Endometrial microvascular endothelial cells (primary cell): ENCODE measurements around the gene ST3GAL2. TPM values are rescaled to one million over a fixed set of nuclear protein-coding genes. Genes with fewer than 3 reads are reported as not detected.
"Not testable (repeated sequence)": the region's sequence is repeated elsewhere in the genome, so short reads cannot be mapped to it uniquely, and the experiment has no call there.

Experiments
- in situ Hi-C: cut with HindIII; loops from 2 replicates; pipeline ENCODE4 v1.10.0; 2017; ENCODE audit warnings: low sequenced_read_pairs, low pct_unique_long_range_greater_than_20kb; ENCODE audit errors: inconsistent ontology term
- total RNA-seq: library from RNA; depleted of rRNA; stranded (reverse); fragments of >200 nt; gene quantifications from one replicate; pipeline ENCODE4 v1.2.3, GENCODE V29; 2015; ENCODE audit errors: inconsistent ontology term

Gene ST3GAL2
- total RNA-seq, 1 donor from 2014 or later, result 31.0 TPM

- in situ Hi-C loops, result no loop called here
Observed at GRCh38 chr16:70470141-70470926, 31.4 kb upstream of the ST3GAL2 start.

DNA sequence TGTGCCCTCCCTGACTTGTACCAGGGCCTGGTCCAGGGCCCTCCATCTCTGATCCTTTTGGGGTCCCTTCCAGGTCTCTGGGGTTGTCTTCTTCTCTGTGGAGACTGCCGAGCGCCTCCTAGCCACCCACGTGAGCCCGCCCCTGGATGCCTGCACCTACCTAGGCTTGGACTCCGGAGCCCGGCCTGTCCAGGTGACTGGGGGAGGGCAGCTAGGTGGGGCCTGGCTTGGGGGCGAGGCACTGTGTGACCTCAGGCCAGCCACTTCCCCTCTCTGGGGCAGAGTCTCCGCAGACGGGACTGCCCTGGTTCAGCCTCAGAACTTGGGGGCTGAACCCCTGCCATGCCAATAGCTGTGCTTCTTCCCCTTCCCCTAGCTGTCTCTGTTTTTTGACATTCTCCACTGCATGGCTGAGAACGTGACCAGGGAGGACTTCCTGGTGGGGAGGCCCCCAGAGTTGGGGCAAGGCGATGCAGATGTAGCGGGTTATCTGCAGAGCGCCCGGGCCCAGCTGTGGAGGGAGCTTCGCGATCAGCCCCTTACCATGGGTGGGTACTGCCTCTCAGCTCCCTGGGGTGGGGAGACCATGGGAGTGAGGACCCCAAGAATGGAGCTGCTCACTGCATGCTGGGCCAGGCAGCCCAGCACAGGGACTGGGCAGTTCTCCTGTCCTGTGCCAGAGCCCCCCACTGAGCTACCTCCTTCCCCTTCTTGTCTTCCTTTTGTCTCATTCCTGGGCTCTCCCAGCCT is 30.1 kb upstream of the ST3GAL2 start:
- in situ Hi-C loops, result no loop called here

GRCh38 chr16:70467608-70468007 is 28.7 kb upstream of the ST3GAL2 start:
- in situ Hi-C loops, result no loop called here

- in situ Hi-C loops, result no loop called here
Observed at GRCh38 chr16:70467113-70467512, 28.2 kb upstream of the ST3GAL2 start.

GRCh38 chr16:70466805-70467076 is 27.8 kb upstream of the ST3GAL2 start:
- in situ Hi-C loops, result no loop called here

DNA sequence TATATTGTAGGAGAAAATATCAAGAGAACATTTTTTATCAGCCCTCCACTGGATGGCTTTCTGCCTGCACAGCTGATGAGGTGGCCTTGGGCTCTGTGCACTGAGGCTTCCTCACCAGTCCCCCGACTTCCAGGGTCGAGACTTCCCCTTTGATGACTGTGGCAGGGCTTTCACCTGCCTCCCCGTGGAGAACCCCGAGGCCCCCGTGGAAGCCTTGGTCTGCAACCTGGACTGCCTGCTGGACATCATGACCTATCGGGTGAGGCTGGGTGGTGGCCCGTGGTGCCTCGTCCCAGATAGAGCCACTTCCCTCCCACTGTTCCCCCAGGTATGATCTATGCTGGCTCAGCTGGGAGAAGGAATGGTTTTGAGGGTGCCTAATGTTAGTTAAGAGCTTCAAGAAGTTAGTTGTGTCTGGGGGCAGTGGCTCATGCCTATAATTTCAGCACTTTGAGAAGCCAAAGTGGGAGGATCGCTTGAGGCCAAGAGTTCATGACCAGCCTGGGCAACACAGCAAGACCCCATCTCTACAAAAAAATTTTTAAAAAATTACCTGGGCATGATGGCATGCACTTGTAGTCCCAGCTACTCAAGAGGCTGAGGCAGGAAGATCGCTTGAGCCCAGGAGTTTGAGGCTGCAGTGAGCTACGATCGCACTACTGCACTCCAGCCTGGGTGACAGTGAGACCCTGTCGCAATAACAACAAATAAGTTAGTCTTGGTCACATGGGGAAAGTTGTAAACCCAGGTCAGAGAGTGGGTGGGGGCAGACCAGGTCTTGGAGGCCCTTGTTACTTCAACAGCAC is 27.3 kb upstream of the ST3GAL2 start:
- in situ Hi-C loops, result no loop called here

- in situ Hi-C loops, result no loop called here
Observed at GRCh38 chr16:70463235-70463634, 24.3 kb upstream of the ST3GAL2 start.

- in situ Hi-C loops, result no loop called here
Observed at GRCh38 chr16:70460737-70461261, 21.9 kb upstream of the ST3GAL2 start.

GRCh38 chr16:70457446-70458166 is 18.7 kb upstream of the ST3GAL2 start:
- in situ Hi-C loops, result no loop called here

DNA sequence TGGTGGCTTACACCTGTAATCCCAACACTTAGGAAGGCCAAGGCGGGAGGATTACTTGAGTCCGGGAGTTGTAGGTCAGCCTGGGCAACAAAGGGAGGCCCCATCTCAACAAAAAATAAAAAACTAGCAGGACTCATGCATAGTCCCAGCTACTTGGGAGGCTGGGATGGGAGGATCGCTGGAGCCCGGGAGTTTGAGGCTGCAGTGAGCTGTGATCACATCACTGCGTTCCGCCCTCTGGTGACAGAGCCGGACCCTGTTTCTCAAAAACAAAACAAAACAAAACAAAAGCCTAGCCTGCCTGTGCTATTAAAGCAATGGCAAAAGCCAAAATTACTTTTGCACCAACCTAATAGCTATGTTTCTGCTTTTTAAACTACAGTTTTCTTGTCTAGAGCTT is 17.0 kb upstream of the ST3GAL2 start:
- in situ Hi-C loops, result no loop called here

DNA sequence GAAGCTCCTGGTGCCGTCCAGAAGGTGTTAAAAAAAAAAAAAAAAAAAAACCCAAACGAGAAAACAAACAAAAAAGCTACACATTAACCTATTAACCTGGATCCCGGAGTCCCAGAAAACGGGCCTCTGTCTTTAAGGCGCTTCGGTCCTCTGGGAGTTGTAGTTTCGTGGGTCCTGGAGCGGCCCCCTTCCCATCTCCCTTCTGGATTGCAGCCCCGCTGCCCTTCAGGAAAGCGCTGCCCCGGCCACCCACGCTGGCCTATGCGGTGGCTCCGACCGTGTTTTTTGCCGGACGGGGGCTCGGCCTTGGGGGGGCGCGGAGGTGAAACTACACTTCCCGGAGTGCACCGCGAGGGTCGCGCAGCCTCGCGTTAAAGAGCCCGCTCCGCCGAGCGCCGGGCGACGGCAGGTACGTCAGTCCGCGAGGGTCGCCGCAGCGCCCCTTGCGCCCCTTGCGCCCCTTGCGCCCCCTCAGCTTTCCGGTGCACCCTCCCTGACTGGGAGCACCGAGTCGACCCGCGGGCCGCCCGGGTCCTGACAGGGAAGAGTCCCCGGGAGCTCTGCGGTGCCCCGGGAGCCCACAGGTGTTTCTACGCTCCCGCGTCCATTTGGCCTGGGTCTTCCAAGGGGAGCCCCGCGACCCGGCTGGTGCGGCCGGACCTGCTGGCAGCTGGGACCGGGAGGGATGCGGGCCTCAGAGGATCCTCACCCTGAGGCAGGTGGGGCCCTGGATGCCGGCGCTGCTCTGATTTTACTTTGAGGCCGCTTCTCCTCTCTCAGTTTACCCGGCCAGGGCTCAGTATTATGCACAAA is 15.5 kb upstream of the ST3GAL2 start, which contains the start of gene FCSK:
TSS of gene FCSK (plus strand) at position 374 of the 813 bp plus-strand sequence. CDS start 8,596 bp downstream, outside the sequence.
- in situ Hi-C loops, result no loop called here

- in situ Hi-C loops, result no loop called here
Observed at GRCh38 chr16:70453892-70454221, 15.0 kb upstream of the ST3GAL2 start.

DNA sequence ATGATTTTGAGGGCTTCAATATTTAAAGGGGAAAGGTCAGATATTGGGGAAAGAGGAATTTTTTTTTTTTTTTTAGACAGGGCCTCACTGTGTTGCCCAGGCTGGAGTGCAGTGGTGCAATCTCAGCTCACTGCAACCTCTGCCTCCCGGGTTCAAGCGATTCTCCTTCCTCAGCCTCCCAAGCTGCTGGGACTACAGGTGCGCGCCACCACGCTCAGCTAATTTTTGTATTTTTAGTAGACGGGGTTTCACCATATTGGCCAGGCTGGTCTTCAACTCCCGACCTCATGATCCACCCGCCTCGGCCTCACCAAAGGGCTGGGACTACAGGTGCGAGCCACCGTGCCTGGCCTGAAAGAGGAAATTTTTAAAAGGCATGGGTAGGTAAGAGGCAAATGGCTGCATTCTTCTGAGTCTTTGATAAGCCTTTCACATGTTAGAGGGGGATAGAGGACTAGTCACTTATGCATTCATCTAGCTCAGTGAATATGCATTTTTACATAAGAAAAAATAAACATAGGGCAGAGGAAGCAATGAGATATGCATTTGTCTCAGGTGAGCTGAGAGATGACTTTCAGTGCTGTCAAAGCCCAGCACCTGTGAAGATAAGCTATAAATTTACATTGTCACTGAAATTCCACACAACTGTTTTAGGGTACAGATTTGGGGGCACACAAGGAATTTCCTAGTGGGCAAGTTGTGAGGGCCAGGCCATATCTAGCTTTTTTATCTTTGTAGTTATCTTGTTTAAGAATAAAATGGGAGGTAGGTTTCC is 14.4 kb upstream of the ST3GAL2 start:
- in situ Hi-C loops, result no loop called here

GRCh38 chr16:70451004-70451340 is 12.1 kb upstream of the ST3GAL2 start:
- in situ Hi-C loops, result not testable (repeated sequence)

DNA sequence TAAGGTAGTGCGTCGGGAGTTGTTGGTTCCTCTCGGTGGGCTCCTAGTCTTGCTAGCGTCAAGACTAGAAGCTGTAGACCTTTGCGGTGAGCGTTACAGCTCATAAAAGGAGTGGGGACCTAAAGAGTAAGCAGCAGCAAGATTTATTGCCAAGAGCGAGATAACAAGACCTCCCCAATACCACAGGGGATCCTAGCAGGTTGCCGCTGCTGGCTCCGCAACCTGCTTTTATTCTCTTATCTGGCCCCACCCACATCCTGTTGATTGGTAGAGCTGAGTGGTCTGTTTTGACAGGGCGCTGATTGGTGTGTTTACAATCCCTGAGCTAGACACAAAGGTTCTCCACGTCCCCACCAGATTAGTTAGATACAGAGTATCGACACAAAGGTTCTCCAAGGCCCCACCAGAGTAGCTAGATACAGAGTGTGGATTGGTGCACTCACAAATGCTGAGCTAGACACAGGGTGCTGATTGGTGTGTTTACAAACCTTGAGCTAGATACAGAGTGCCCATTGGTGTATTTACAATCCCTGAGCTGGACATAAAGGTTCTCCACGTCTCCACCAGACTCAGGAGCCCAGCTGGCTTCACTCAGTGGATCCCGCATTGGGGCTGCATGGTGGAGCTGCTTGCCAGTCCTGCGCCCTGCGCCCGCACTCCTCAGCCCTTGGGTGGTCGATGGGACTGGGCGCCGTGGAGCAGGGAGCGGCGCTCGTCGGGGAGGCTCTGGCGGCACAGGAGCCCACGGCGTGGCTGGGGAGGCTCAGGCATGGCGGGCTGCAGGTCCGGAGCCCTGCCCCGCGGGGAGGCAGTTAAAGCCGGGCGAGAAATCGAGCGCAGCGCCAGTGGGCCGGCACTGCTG is 11.5 kb upstream of the ST3GAL2 start:
- in situ Hi-C loops, result not testable (repeated sequence)

DNA sequence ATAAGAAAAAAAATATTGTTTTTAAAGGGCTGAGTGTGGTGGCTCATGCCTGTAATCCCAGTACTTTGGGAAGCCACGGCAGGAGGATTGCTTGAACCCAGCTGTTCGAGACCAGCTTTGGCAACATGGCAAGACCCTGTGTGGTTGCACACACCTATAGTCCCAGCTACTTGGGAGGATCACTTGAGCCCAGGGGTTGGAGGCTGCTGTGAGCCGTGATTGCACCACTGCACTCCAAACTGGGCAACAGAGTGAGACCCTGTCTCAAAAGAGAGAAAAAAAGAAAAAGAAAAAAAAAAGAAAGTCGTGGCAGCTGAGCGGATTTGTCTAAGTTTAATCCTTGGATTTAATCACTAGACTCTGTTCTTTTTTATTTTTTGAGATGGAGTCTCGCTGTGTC is 9.2 kb upstream of the ST3GAL2 start:
- in situ Hi-C loops, result no loop called here
